ENCODE data around the gene TRAF7. TPM values are rescaled to one million over a fixed set of nuclear protein-coding genes. Genes with fewer than 3 reads are reported as not detected.
A peak's percentile ranks its signal among the peaks of the same experiment; 100 is the strongest.

Gene TRAF7
- total and polyA plus RNA-seq, 2 of the 13 experiments (the other 11 are each of a cell fraction or from before 2014, with no cell fraction given), result 47.9 to 65.6 TPM

DNA sequence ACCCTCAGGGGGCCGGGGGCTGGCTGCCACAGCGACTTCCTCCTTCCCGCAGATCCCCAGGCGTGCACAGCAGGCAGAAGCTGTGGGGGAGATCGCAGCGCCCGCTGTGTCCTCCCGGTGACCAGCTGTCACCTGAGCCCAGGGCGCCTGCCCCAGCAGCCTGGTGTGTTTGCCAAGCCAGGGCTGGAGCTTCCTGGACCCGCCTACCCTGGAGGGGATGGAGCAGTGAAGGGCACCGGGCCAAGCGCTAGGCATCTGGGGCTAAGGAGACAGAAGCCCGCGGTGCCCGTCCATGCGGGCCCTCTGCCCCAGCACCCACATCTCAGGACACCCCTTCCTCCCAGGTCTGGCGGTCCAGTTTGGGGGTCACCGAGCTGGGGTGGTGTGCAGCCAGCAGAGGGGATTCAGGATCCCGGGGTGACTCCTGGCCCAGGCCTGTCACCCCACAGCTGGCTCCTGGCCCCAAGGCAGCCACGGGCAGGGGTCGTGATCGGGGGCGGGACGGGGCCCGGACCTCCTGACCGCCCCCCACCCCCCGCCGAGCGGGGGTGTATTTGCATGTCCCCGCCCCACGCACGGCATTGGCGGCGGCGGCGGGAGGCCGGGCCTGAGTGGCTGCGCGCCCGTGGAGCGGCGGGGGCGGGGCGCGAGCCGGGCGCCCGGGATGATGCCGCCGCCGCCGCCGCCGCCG is 7.5 kb upstream of the TRAF7 start, which contains the start of gene RAB26 (continued):
- no peak for TF ChIP-seq ZNF720 (CRISPR knock-in tag; IDR thresholded peaks at IDR 0.05)
- TF ChIP-seq, protein P1, sequence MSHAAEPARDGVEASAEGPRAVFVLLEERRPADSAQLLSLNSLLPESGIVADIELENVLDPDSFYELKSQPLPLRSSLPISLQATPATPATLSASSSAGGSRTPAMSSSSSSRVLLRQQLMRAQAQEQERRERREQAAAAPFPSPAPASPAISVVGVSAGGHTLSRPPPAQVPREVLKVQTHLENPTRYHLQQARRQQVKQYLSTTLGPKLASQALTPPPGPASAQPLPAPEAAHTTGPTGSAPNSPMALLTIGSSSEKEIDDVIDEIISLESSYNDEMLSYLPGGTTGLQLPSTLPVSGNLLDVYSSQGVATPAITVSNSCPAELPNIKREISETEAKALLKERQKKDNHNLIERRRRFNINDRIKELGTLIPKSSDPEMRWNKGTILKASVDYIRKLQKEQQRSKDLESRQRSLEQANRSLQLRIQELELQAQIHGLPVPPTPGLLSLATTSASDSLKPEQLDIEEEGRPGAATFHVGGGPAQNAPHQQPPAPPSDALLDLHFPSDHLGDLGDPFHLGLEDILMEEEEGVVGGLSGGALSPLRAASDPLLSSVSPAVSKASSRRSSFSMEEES (CRISPR knock-in tag; IDR thresholded peaks at IDR 0.05), result peak; percentile 73
- TF ChIP-seq HNRNPK (IDR thresholded peaks at IDR 0.05; ENCODE audit: low read depth, low read length, poor library complexity, severe bottlenecking), result no peak
- no peak for TF ChIP-seq FOXP1 (IDR thresholded peaks at IDR 0.05)
- TF ChIP-seq FOXP1 (CRISPR knock-in tag; IDR thresholded peaks at IDR 0.05), result no peak
- TF ChIP-seq SYNCRIP (IDR thresholded peaks at IDR 0.05; ENCODE audit: insufficient read depth, low read depth, low read length), result no peak
- TF ChIP-seq, protein P2, sequence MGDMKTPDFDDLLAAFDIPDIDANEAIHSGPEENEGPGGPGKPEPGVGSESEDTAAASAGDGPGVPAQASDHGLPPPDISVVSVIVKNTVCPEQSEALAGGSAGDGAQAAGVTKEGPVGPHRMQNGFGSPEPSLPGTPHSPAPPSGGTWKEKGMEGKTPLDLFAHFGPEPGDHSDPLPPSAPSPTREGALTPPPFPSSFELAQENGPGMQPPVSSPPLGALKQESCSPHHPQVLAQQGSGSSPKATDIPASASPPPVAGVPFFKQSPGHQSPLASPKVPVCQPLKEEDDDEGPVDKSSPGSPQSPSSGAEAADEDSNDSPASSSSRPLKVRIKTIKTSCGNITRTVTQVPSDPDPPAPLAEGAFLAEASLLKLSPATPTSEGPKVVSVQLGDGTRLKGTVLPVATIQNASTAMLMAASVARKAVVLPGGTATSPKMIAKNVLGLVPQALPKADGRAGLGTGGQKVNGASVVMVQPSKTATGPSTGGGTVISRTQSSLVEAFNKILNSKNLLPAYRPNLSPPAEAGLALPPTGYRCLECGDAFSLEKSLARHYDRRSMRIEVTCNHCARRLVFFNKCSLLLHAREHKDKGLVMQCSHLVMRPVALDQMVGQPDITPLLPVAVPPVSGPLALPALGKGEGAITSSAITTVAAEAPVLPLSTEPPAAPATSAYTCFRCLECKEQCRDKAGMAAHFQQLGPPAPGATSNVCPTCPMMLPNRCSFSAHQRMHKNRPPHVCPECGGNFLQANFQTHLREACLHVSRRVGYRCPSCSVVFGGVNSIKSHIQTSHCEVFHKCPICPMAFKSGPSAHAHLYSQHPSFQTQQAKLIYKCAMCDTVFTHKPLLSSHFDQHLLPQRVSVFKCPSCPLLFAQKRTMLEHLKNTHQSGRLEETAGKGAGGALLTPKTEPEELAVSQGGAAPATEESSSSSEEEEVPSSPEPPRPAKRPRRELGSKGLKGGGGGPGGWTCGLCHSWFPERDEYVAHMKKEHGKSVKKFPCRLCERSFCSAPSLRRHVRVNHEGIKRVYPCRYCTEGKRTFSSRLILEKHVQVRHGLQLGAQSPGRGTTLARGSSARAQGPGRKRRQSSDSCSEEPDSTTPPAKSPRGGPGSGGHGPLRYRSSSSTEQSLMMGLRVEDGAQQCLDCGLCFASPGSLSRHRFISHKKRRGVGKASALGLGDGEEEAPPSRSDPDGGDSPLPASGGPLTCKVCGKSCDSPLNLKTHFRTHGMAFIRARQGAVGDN (CRISPR knock-in tag; IDR thresholded peaks at IDR 0.05), result peak; percentile 63
- no peak for TF ChIP-seq KDM5A (IDR thresholded peaks at IDR 0.05; ENCODE audit: borderline replicate concordance, low read length)
- peak; percentile 70 for TF ChIP-seq RBM39 (IDR thresholded peaks at IDR 0.05; ENCODE audit: low read depth, low read length, poor library complexity, severe bottlenecking)
- TF ChIP-seq HOXA3 (CRISPR knock-in tag; IDR thresholded peaks at IDR 0.05), result peak; percentile 55; the same call in 1 of the 2 replicates
- TF ChIP-seq, protein P3, sequence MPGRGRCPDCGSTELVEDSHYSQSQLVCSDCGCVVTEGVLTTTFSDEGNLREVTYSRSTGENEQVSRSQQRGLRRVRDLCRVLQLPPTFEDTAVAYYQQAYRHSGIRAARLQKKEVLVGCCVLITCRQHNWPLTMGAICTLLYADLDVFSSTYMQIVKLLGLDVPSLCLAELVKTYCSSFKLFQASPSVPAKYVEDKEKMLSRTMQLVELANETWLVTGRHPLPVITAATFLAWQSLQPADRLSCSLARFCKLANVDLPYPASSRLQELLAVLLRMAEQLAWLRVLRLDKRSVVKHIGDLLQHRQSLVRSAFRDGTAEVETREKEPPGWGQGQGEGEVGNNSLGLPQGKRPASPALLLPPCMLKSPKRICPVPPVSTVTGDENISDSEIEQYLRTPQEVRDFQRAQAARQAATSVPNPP (CRISPR knock-in tag; IDR thresholded peaks at IDR 0.05), result no peak
- TF ChIP-seq FOXC1 (CRISPR knock-in tag; IDR thresholded peaks at IDR 0.05; ENCODE audit: borderline replicate concordance), result no peak
- no peak for TF ChIP-seq ZNF383 (CRISPR knock-in tag; IDR thresholded peaks at IDR 0.05; ENCODE audit: borderline replicate concordance)
- peak; percentile 22; the same call in 1 of the 2 replicates for TF ChIP-seq SALL2 (CRISPR knock-in tag; IDR thresholded peaks at IDR 0.05)
- TF ChIP-seq ADNP (CRISPR knock-in tag; IDR thresholded peaks at IDR 0.05), result no peak
- TF ChIP-seq, protein P4, sequence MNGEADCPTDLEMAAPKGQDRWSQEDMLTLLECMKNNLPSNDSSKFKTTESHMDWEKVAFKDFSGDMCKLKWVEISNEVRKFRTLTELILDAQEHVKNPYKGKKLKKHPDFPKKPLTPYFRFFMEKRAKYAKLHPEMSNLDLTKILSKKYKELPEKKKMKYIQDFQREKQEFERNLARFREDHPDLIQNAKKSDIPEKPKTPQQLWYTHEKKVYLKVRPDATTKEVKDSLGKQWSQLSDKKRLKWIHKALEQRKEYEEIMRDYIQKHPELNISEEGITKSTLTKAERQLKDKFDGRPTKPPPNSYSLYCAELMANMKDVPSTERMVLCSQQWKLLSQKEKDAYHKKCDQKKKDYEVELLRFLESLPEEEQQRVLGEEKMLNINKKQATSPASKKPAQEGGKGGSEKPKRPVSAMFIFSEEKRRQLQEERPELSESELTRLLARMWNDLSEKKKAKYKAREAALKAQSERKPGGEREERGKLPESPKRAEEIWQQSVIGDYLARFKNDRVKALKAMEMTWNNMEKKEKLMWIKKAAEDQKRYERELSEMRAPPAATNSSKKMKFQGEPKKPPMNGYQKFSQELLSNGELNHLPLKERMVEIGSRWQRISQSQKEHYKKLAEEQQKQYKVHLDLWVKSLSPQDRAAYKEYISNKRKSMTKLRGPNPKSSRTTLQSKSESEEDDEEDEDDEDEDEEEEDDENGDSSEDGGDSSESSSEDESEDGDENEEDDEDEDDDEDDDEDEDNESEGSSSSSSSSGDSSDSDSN (CRISPR knock-in tag; IDR thresholded peaks at IDR 0.05), result peak; percentile 88
- no peak for TF ChIP-seq RBAK (CRISPR knock-in tag; IDR thresholded peaks at IDR 0.05)
- no peak for TF ChIP-seq ZNF777 (CRISPR knock-in tag; IDR thresholded peaks at IDR 0.05)
- TF ChIP-seq SMC3 (IDR thresholded peaks at IDR 0.05; ENCODE audit: low read length), result no peak
- TF ChIP-seq ZNF44 (CRISPR knock-in tag; IDR thresholded peaks at IDR 0.05), result no peak
- no peak for TF ChIP-seq NFIB (CRISPR knock-in tag; IDR thresholded peaks at IDR 0.05; ENCODE audit: borderline replicate concordance)
- TF ChIP-seq ZNF101 (CRISPR knock-in tag; IDR thresholded peaks at IDR 0.05; ENCODE audit: borderline replicate concordance, low read depth), result no peak
